Right lobe of liver (tissue), 4 donors: ENCODE results near the gene SHISA6.

ENCODE experiments used
- POLR2A ChIP-seq: fragments of 450-650 bp; IDR thresholded peaks from one replicate; pipeline ENCODE4 v1.6.1; 2017; ENCODE audit warnings: antibody characterized with exemption, mild to moderate bottlenecking
- TF ChIP-seq, protein P1 (sequence below), 4 donors: fragments of 200-600 bp in 3 of 4; fragments of 450-650 bp in 1 of 4; IDR thresholded peaks; one replicate each; pipeline versions ENCODE4 v1.5.1 to v1.8.0; 2016 to 2022; ENCODE audit warnings: antibody characterized with exemption in 4 of 4, mild to moderate bottlenecking in 2 of 4
- donor health status: DM: no; HTN: no; CAD: no.
- donor health status: DM: no; HTN: no; CAD: no.
- donor health status: DM: no; HTN: yes; CAD: no.

GRCh38 chr17:11553135-11553534 is 312.1 kb downstream of the SHISA6 start:
- TF ChIP-seq POLR2A, result no peak
- TF ChIP-seq, protein P1, sequence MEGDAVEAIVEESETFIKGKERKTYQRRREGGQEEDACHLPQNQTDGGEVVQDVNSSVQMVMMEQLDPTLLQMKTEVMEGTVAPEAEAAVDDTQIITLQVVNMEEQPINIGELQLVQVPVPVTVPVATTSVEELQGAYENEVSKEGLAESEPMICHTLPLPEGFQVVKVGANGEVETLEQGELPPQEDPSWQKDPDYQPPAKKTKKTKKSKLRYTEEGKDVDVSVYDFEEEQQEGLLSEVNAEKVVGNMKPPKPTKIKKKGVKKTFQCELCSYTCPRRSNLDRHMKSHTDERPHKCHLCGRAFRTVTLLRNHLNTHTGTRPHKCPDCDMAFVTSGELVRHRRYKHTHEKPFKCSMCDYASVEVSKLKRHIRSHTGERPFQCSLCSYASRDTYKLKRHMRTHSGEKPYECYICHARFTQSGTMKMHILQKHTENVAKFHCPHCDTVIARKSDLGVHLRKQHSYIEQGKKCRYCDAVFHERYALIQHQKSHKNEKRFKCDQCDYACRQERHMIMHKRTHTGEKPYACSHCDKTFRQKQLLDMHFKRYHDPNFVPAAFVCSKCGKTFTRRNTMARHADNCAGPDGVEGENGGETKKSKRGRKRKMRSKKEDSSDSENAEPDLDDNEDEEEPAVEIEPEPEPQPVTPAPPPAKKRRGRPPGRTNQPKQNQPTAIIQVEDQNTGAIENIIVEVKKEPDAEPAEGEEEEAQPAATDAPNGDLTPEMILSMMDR (IDR thresholded peaks at IDR 0.05), result no peak
